Measurements from ENCODE around the gene TMEM115.

DNA sequence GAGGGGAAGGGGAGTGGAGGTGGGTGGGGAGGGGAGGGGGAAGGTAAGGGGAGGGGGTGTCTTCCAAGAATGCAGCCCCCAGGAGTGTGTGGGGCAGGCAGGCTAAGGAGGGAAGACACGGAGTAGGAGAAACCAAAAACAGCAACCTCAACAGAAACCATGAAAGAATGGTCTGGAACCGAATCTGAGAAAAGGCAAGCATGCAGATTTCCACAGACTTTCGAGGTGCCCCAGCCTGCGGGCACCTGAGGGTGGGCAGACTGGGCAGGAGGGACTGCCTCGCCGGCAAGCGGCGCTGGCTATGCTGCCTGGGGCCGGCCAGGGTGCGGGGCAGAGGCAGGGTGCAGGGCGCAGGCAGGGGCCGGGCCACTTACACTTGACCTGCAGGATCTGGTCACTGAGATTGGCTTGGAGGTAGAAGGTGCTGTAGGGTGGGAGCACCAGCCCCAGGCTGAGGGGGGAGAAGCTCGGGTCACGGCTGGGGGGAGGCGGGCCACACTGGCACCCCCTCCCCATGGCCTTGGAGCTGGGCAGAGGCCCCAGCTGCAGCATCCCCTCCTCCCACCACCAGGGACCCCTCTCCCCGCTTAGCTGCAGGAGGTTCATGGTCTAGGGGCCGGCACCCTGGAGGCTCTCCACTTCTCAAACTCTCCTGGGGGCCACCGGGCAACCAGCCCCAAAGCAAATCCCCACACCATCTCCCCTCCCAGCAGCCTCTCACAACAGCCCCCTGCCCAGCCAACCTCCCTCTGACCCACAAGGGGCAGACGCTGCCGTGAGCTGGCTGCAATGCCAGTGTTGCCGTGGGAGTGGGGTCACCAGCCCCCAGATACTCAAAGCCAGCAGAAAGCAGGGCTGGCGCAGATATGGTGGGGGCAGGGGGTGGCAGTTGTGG, 15.3 kb upstream of the TMEM115 start:
- no peak for TF ChIP-seq POLR2A (IDR thresholded peaks at IDR 0.05)
- TF ChIP-seq, protein P1, sequence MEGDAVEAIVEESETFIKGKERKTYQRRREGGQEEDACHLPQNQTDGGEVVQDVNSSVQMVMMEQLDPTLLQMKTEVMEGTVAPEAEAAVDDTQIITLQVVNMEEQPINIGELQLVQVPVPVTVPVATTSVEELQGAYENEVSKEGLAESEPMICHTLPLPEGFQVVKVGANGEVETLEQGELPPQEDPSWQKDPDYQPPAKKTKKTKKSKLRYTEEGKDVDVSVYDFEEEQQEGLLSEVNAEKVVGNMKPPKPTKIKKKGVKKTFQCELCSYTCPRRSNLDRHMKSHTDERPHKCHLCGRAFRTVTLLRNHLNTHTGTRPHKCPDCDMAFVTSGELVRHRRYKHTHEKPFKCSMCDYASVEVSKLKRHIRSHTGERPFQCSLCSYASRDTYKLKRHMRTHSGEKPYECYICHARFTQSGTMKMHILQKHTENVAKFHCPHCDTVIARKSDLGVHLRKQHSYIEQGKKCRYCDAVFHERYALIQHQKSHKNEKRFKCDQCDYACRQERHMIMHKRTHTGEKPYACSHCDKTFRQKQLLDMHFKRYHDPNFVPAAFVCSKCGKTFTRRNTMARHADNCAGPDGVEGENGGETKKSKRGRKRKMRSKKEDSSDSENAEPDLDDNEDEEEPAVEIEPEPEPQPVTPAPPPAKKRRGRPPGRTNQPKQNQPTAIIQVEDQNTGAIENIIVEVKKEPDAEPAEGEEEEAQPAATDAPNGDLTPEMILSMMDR (IDR thresholded peaks at IDR 0.05): no peak
- TF ChIP-seq POLR2AphosphoS5 (IDR thresholded peaks at IDR 0.05): no peak
- no peak for TF ChIP-seq EP300 (IDR thresholded peaks at IDR 0.05)
